GM19463 (cell line): ENCODE measurements around the gene NECAB2.
"Not testable (repeated sequence)": the region's sequence is repeated elsewhere in the genome, so short reads cannot be mapped to it uniquely, and the experiment has no call there.

Experiments used
- ATAC-seq: cut with Tn5 transposase; IDR thresholded peaks from one replicate; pipeline ENCODE4 v1.9.1; 2021; ENCODE audit warnings: mild to moderate bottlenecking, moderate library complexity; ENCODE audit not compliant: unreplicated experiment

NECAB2 gene

GRCh38 chr16:83935858-83936255 is 32.2 kb upstream of the NECAB2 start:
- ATAC-seq: no peak

- no peak for ATAC-seq
Measured at GRCh38 chr16:83936581-83937165, 31.4 kb upstream of the NECAB2 start.

- no peak for ATAC-seq
Measured at GRCh38 chr16:83937267-83937666, 30.8 kb upstream of the NECAB2 start.

DNA sequence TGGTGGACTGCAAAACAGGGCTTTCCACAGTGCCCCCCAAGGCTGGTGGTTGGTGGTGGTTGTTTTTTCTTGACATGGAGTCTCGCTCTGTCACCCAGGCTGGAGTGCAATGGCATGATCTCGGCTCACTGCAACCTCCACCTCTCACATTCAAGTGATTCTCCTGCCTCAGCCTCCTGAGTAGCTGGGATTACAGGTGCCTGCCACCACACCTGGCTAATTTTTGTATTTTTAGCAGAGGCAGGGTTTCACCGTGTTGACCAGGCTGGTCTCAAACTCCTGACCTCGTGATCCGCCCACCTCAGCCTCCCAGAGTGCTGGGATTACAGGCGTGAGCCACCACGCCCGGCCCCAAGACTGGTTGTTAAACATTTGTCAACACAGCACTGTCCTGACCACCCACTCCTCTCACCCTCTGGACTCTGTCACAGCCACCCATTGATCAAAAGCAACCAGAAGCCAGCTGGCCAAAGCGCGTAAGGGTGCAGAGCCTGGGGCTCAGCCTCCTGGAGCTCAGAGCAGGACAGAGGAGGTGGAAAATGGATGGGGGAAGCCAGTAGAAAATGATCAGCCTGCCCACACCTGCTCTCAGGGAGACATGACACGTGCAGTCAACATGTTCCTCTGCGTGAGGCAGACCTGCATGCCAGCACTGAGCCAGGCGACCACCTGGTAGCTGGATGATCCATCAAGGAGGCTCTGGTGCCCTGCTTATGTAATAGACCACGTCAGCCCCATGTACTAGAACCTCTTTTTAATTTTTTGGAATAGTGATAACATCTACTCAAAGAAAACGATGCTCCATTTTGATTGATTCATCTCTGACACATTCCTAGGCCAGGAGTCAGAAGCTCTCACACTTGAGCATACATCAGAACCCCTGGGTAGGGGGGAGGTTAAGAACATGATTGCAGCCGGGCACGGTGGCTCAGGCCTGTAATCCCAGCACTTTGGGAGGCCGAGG is 29.8 kb upstream of the NECAB2 start:
- ATAC-seq: no peak

DNA sequence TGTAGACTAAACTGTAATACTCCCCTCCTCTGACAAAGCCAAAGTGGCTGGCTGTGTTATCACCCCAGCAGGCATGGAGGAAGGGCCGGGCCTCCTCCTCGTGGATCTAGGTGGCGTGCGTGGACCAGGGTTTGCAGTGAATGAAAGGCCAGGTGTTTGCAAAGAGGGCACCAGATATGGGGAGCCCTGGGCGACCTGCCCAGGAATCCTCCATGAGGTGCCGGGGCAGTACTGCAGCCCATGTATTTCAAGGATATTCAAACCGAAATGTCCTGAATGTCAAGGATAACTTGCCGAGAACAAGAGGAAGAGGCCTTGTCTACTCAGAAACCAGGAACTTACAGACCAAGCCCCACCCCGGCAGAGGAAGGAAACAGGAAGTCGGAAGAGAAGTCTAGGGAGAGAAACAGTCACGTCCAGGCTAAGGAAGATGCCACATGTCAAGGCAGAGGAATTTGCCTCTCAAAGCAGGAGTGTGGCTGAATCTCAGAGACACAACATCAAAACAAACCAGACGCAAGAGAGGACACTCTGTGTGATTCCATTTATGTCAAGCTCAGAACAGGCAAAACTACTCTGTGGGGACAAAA is 28.7 kb upstream of the NECAB2 start:
- no peak for ATAC-seq

DNA sequence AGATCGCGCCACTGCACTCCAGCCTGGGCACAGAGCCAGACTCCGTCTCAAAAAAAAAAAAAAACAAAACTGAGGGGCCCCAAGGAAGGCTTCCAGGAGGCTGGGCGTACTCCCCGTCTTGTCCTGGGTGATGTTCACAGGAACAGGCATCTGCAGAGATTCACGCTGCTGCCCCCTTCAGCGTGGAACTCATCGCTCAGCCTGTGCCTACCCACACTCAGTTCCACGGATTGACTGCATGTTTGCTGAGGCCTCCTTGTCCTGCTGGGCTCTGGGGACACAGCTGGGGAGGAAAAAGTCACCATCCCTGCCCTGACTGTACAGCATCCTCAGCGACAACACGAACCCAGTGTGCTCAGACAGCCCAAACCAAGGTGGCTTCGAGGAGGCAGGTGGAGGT is 27.9 kb upstream of the NECAB2 start:
- no peak for ATAC-seq

DNA sequence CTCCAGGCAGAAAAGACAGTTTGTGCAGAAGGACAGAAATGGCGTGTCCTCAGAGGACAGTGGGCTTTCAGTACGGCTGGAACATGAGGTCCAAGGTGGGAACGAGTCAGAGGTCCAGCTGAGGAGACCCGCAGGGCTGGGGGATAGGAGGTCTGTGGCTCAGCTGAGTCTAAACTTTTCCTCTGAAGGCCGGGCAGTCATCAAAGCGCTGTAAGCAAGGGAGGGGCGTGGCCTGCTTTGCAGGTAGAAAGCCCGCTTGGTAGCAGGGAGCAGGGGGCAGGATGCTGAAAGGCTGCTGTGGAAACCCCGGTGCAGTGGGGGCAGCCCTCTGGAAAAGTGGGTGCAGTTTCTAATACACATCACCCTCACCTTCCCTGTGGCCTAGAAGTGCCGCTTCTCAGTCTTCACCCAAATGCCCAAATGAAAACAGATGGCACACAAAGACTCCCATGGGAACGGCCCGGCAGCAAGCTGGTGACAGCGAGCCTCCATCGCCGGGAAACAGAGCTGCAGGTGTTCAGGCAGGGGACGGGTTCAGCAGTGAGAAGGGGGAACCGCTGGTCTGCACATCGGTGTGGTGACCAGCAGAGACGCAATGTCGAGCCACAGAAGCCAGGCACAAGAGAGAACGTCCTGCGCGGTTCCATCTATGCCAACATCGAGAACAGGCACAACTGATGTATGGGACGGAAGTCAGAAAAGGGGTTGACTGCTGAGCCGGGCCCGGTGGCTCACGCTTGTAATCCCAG is 27.2 kb upstream of the NECAB2 start:
- no peak for ATAC-seq

DNA sequence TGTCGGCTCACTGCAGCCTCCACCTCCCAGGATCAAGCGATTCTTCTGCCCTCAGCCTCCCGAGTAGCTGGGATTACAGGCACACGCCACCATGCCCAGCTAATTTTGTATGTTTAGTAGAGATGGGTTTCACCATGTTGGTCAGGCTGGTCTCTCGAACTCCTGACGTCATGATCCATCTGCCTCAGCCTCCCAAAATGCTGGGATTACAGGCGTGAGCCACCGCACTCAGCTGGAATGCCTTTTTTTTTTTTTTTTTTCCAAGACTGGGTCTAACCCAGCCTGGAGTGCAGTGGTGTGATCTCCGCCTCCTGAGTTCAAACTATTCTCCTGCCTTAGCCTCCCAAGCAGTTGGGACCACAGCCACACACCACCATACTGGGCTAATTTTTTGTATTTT is 26.5 kb upstream of the NECAB2 start:
- ATAC-seq: not testable (repeated sequence)

DNA sequence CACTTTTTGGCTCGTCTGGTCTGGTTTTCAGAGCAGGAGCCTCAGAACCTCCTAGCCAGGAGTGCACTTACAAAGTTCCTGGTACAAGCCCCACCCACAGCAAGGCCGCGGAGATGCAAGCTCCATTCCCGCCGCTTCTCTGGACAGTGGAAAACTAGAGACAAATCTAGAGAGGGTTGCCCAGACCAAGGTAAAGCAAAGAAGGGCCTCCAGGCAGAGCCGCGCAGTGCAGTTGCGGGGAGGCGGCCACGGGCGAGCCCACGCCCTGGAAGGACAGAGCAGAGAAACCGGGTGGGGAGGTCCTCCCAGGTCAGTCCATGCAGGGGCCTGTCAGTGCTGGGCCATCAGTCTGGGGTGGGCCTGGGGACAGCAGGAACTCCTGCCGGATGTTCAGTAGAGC is 26.0 kb upstream of the NECAB2 start:
- ATAC-seq: no peak

DNA sequence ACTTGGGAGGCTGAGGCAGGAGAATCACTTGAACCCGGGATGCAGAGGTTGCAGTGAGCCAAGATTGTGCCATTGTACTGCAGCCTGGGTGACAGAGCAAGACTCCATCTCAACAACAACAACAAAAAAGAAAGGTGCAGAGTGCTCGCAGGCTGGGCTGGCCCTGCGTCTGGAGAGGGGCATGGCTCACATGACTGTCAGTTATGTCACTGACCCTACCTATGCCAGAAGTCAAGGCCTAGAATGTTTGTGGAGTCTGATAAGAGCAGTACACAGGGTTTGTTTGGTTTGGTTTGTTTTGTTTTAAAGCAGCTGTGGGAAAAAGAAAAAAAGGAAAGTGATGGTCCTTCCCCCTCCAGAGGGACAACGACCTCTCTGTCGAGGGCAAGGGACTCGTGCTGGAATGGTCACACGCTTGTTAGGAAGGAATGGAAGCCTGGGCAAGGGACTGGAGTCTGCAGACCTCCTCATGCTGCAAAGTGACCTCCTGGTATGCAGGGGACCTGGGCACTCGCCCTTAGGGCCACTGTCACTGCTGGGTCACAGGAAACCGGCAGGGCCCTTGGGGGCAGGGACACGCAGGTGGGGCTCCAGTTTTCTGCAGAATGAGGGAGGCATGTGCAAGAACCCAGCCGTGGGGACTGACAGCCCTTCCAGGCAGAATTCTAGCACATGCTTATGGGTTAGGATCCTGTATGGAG is 25.1 kb upstream of the NECAB2 start:
- no peak for ATAC-seq

DNA sequence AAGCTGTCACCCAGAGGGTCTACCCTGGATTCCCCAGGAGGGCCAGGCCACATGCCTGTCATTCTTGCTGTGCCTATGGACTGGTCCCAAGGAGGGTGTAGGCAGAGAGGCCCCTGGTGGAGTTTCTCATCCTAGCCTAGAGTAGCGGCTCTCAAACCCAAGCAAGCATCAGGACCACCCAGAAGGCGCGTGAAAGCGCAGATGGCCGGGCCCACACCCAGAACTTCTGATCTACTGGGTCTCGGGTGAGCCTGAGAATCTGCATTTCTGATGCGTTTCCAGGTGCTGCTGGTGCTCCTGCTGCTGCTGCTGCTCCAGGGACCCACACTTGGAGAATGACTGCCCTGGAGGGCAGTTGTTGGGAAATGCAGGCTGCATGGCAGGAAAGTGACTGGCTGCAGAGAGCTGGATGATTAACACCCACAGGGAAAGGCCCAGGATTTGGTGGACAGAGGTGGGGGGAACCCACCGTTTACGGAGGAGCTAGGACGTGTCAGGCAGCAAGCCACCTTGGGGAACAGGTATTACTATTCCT is 24.5 kb upstream of the NECAB2 start:
- ATAC-seq: no peak

GRCh38 chr16:83945587-83945986 is 22.5 kb upstream of the NECAB2 start:
- no peak for ATAC-seq

DNA sequence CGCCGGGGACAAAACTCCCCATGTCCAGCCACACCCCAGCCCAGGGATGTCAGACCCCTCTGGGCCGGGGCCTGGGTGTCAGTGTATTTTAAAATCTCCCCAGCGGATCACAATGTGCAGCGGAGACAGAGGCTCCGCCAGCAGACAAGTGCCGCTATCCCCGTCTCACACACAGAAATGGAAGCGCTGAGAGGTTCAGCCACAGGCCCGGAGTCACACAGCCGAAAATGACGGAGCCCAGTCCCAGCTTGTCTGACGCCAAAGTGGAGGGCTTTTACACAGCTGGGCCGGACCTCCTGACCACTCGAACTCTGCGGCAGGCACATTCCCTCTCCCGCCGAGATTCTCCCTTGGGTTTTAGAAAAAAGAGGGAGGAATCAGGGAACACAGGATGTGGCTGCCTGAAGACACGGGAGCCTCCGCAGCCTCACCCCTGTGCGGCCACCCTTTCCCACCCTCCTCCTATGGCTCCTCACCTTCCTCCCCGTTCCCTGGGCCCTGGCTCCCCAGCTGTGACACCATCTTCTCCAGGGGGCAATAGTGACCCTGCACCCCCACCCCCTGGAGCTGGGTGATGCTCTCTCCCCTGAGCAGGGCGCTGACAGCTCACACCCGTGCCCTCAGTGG is 21.8 kb upstream of the NECAB2 start:
- ATAC-seq: no peak

GRCh38 chr16:83946781-83947566 is 21.1 kb upstream of the NECAB2 start:
- no peak for ATAC-seq

DNA sequence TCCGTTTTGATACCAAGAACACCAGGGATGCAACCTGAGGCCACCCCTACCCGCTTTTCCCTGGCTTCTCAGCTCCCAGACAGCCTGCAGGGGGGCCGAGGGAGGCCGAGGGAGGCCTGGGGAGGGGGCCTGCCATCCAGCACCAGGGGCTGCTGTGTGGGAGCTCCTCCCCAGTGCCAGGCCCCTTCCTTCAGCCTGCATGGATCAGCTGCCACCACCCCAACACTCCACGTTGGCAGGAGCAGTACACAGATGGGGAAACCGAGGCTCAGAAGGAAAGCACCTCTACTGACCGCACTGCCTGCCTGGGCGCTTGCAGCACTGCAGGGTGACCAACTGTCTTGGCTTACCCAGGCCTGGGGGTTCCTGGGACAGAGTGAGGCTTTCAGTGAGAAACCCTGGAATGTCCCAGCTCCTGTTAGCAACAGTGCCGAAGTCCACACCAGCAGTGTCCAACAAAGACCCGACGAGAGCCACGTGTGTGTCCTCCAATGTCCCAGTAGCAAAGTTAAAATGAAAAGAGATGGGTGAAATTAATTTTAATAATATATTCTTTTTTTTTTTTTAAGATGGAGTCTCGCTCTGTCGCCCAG is 20.3 kb upstream of the NECAB2 start:
- ATAC-seq: no peak

DNA sequence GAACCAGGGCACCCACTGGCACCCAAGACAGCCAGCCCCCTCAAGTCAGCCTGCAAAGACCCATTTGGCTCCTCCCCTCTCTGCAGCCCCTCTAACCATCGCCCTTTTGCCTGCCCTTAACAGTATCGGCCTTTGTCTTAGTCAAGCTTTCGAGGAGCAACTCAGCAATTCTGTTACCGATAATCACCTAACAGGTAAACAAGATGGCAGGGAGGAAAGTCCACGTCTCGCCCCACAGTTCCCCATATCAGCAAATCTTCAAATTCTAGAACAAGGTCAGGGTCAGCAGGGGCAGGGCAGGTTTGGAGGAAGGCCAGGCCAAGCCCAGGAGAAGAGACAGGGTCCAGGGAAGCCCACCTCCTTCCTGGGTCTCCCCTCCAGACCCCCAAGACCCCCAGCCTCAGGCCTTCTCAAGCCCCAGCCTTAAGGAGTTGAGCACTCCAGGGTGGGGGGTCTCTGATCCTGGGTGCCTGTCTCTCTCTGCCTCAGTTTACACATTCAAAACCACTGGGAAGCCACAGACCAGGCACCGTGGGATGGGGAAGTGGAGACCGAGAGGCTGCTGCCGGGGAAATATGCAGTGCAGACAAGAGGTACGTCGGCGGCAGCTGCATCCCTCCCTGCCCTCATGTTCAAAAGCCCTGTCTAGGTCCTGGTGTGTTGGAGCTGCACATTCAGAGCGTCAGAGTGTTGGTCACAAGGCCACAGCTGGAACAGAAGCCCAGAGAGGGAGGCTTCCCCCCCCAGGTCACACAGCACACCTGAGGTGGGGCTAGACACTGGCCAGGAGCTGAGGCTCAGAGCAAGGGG is 18.9 kb upstream of the NECAB2 start:
- no peak for ATAC-seq

GRCh38 chr16:83949724-83950001 is 18.4 kb upstream of the NECAB2 start:
- no peak for ATAC-seq

- ATAC-seq: not testable (repeated sequence)
Measured at GRCh38 chr16:83950862-83951399, 17.1 kb upstream of the NECAB2 start.
